Hepatocyte (in vitro differentiated cells): ENCODE measurements around the gene HNRNPLL.

Experiments used
- CTCF ChIP-seq: fragments of 200-600 bp; sonication (generic); IDR thresholded peaks from 2 replicates; pipeline ENCODE4 v1.5.1; 2016; ENCODE audit warnings: antibody characterized with exemption, mild to moderate bottlenecking; ENCODE audit not compliant: poor library complexity
- EZH2phosphoT487 ChIP-seq: fragments of 200-600 bp; sonication (generic); IDR thresholded peaks from one replicate; pipeline ENCODE4 v1.6.1; 2018; ENCODE audit warnings: antibody characterized with exemption, mild to moderate bottlenecking, low read depth, moderate library complexity; ENCODE audit not compliant: unreplicated experiment, severe bottlenecking

GRCh38 chr2:38580115-38580636 is 22.6 kb downstream of the HNRNPLL start:
- TF ChIP-seq CTCF (no peak), EZH2phosphoT487 (no peak)
